SK-N-MC (cell line): Measurements from ENCODE around the gene DNAJC25.

Experiments used
- DNase-seq: peaks from one replicate; pipeline ENCODE4 v3.0.0-alpha.2; 2011; ENCODE audit warnings: low read depth, low spot score
- H3K27ac ChIP-seq: fragments of 200-600 bp; sonication (generic); 2 replicates; pipeline ENCODE4 v1.5.1; 2016; ENCODE audit warnings: mixed run types
- H3K36me3 ChIP-seq: fragments of 200-600 bp; sonication (generic); 2 replicates; pipeline ENCODE4 v1.6.1; 2017; ENCODE audit warnings: antibody characterized with exemption, low read length, mixed read lengths; ENCODE audit not compliant: insufficient read depth
- H3K4me3 ChIP-seq: fragments of 200-600 bp; sonication (generic); 2 replicates; pipeline ENCODE4 v1.5.1; 2016
- H3K9ac ChIP-seq: fragments of 200-600 bp; sonication (generic); 2 replicates; pipeline ENCODE4 v1.8.0; 2017; ENCODE audit warnings: mixed run types, mixed read lengths; ENCODE audit not compliant: insufficient read length
- H3K9me3 ChIP-seq: fragments of 200-600 bp; sonication (generic); 2 replicates; pipeline ENCODE4 v1.6.1; 2017; ENCODE audit warnings: low read depth, mild to moderate bottlenecking, antibody characterized with exemption, low read length, moderate library complexity, mixed read lengths
- EZH2 ChIP-seq: fragments of 200-600 bp; sonication (generic); IDR thresholded peaks from one replicate; pipeline ENCODE4 v1.6.1; 2017; ENCODE audit warnings: antibody characterized with exemption
- FOXP2 ChIP-seq: optimal IDR thresholded peaks from 2 replicates; pipeline ENCODE3; 2011; ENCODE audit warnings: mild to moderate bottlenecking, moderate library complexity; ENCODE audit not compliant: insufficient read depth; ENCODE audit errors: extremely low read length, control extremely low read depth
- POLR2AphosphoS5 ChIP-seq: IDR thresholded peaks from 2 replicates; pipeline ENCODE4 v1.6.1; 2012; ENCODE audit warnings: mild to moderate bottlenecking, low read depth, low read length, borderline replicate concordance

DNAJC25 gene

DNA sequence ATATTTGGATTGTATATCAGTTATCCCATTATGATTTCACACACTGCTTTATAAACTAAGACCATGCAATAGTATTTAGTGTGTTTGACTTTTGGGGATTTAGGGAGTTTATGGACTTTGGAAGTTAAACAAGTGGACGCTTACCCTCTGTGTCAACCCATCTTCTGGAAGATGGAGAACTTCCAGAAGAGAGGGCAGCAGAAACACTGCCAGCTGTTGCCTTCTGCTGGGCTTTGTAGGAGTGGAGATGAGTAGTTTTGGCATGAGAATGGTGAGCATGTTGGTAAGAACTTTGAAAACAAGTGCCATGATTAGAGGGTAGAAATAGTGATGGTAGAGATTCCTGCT lies 2.2 kb downstream of the DNAJC25 start:
- Histone ChIP-seq H3K9ac (no peak overlapping the region), H3K27ac (no peak overlapping the region), H3K36me3 (peaks cover 5% of the 10 kb centered on the region; the same call in 1 of the 2 replicates), H3K9me3 (no peaks in the 10 kb centered on the region), H3K4me3 (no peak overlapping the region)
- DNase-seq: no peak
- TF ChIP-seq EZH2 (no peak), FOXP2 (no peak), POLR2AphosphoS5 (no peak)

DNA sequence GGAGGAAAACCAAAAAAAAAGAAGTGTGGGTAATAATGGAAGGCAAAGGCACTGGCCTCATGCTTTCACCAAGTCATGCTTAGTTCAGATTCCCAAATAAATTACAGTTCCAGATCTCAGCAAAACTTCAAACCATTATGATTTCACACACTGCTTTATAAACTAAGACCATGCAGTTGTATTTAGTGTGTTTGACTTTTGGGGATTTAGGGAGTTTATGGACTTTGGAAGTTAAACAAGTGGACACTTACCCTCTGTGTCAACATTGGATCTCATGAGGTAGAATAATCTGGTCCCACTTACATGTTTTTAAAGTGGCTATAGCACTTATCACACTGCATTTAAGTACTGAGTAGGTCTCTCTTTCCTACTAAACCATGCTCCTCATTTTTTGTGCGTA lies 3.7 kb downstream of the DNAJC25 start:
- Histone ChIP-seq H3K9ac (no peak overlapping the region), H3K4me3 (no peak overlapping the region), H3K9me3 (no peaks in the 10 kb centered on the region), H3K27ac (no peak overlapping the region), H3K36me3 (peaks cover 5% of the 10 kb centered on the region; the same call in 1 of the 2 replicates)
- TF ChIP-seq FOXP2 (no peak), EZH2 (no peak), POLR2AphosphoS5 (no peak)
- DNase-seq: no peak

GRCh38 chr9:111637421-111637950 lies 6.4 kb downstream of the DNAJC25 start:
- Histone ChIP-seq H3K9me3 (no peaks in the 10 kb centered on the region), H3K4me3 (no peak overlapping the region), H3K27ac (no peak overlapping the region), H3K9ac (no peak overlapping the region), H3K36me3 (peaks cover 5% of the 10 kb centered on the region; the same call in 1 of the 2 replicates)
- TF ChIP-seq FOXP2 (no peak), EZH2 (no peak), POLR2AphosphoS5 (no peak)
- no peak for DNase-seq

- TF ChIP-seq EZH2 (no peak), FOXP2 (no peak), POLR2AphosphoS5 (no peak)
- Histone ChIP-seq H3K4me3 (no peak overlapping the region), H3K27ac (no peak overlapping the region), H3K9ac (no peak overlapping the region), H3K36me3 (peaks cover 41% of the 10 kb centered on the region), H3K9me3 (no peaks in the 10 kb centered on the region)
- no peak for DNase-seq
Observed at GRCh38 chr9:111644195-111644772, 13.2 kb downstream of the DNAJC25 start.

GRCh38 chr9:111645806-111646205 lies 14.7 kb downstream of the DNAJC25 start:
- DNase-seq: no peak
- Histone ChIP-seq H3K27ac (no peak overlapping the region), H3K9ac (no peak overlapping the region), H3K4me3 (no peak overlapping the region), H3K9me3 (no peaks in the 10 kb centered on the region), H3K36me3 (peaks cover 53% of the 10 kb centered on the region)
- no peak for TF ChIP-seq POLR2AphosphoS5
- no peak for TF ChIP-seq EZH2
- TF ChIP-seq FOXP2: no peak

GRCh38 chr9:111646417-111646816 lies 15.3 kb downstream of the DNAJC25 start:
- no peak for DNase-seq
- no peak overlapping the region for H3K4me3 ChIP-seq
- H3K9ac ChIP-seq: no peak overlapping the region
- no peak for TF ChIP-seq FOXP2
- TF ChIP-seq EZH2: no peak
- TF ChIP-seq POLR2AphosphoS5: no peak
- no peaks in the 10 kb centered on the region for H3K9me3 ChIP-seq
- H3K27ac ChIP-seq: no peak overlapping the region
- peaks cover 53% of the 10 kb centered on the region for H3K36me3 ChIP-seq

DNA sequence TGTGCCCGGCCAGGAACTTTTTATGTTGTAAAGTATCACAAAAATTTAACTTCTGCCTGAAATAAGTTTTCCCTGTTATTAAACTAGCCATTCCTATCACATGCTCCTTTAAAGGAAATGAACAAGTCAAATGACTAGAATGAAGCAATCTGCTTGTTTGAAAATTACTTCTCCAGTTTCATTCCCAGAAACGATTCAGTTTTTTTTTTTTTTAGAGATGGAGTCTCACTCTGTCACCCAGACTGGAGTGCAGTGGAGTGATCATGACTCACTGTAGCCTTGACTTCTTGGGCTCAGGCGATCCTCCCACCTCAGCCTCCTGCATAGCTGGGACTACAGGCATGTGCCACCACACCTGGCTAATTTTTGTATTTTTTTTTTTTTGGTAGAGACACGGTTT lies 16.9 kb downstream of the DNAJC25 start:
- DNase-seq: no peak
- TF ChIP-seq EZH2 (no peak), FOXP2 (no peak), POLR2AphosphoS5 (no peak)
- H3K4me3 ChIP-seq: no peak overlapping the region
- no peak overlapping the region for H3K27ac ChIP-seq
- no peak overlapping the region for H3K9ac ChIP-seq
- peaks cover 50% of the 10 kb centered on the region for H3K36me3 ChIP-seq
- H3K9me3 ChIP-seq: no peaks in the 10 kb centered on the region

DNA sequence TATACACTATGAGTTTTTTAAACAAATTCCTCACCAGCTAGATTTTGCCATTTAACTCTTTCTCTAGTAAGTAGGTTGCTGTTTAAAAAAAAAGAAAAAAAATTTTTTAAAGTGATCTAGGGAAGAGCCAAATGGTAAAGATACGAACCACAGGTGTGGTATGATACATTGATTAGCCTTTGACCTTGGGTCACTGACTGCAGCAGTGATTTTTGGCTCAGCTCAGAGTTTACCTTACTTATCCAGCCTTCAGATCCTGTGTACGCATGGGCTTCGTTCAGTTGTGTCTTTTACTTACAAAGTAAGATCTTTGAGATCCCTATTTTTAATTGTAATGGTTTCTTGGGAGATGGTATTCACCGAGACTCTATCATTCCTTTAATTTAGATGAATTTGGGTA lies 17.9 kb downstream of the DNAJC25 start:
- H3K4me3 ChIP-seq: no peak overlapping the region
- H3K9ac ChIP-seq: no peak overlapping the region
- H3K27ac ChIP-seq: no peak overlapping the region
- no peak for DNase-seq
- H3K9me3 ChIP-seq: no peaks in the 10 kb centered on the region
- H3K36me3 ChIP-seq: peaks cover 52% of the 10 kb centered on the region
- TF ChIP-seq EZH2 (no peak), POLR2AphosphoS5 (no peak), FOXP2 (no peak)

DNA sequence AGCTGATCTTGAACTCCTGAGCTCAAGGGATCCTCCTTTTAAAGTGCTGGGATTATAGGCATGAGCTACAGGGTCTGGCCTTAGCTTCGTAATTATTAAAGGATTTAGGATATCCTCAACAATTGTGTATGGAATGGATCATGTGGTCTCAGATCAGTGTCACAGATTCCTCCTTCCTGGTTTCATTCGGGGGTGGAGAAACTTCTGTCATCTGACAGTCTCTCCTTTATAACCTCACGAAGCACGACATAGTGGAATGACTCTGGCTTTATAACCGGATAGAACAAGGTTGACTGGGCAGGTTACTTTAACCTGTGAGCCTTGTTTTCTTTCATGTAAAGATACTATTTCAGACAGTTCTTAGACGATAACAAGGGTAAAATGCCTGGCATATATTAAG lies 25.9 kb downstream of the DNAJC25 start:
- DNase-seq: no peak
- Histone ChIP-seq H3K9me3 (no peaks in the 10 kb centered on the region), H3K4me3 (no peak overlapping the region), H3K9ac (no peak overlapping the region), H3K27ac (no peak overlapping the region), H3K36me3 (peaks cover 20% of the 10 kb centered on the region)
- TF ChIP-seq FOXP2: no peak
- TF ChIP-seq EZH2: no peak
- TF ChIP-seq POLR2AphosphoS5: no peak
